NCI-H1105 treated with DMSO at 0.1 percent for 48 hours (cell line): ENCODE measurements around the gene ACE2.
"Not testable (repeated sequence)": the region's sequence is repeated elsewhere in the genome, so short reads cannot be mapped to it uniquely, and the experiment has no call there.

ENCODE experiments used
- DNase-seq: peaks from one replicate; lab custom pipeline; 2025; lab: John Stamatoyannopoulos, UW

ACE2 gene

DNA sequence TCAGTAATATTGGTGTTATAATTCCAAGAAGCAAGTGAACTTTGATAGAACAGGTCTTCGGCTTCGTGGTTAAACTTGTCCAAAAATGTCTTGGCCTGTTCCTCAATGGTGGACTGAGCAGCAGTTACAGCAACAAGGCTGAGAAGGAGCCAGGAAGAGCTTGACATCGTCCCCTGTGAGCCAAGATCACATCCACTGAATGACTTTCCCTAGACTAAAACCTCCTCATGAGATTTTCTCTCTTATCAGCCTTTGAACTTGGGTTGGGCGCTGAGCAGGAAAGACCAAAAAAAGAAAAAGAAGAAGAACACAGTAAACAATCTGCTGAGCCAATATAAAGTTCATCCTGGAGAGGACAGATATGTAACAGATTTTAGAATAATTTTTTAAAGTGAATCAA lies at the start of gene ACE2:
TSS of gene ACE2 (minus strand) at position 216 of the 400 bp plus-strand sequence. CDS start at position 167, 49 bp downstream.
- no peak for DNase-seq

DNA sequence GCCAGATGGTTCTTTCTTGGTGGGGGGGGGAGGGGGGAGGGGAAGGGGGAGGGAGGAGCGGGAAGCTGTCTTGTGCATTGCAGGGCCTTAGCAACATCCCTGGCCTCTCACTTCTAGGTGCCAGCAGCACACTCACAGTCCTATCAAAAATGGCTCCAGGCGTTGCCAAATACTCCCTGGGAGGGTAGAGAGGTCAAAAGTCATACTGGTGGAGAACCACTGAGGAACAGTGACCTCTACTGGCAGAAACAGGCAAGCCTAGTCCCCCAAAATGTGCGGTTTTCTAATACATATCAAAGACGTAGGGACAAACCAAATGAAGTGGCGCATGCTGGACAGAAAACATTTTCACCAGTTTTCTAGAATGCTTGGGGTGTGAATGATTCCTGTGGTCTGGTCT lies 46.8 kb upstream of the ACE2 start:
- not testable (repeated sequence) for DNase-seq

DNA sequence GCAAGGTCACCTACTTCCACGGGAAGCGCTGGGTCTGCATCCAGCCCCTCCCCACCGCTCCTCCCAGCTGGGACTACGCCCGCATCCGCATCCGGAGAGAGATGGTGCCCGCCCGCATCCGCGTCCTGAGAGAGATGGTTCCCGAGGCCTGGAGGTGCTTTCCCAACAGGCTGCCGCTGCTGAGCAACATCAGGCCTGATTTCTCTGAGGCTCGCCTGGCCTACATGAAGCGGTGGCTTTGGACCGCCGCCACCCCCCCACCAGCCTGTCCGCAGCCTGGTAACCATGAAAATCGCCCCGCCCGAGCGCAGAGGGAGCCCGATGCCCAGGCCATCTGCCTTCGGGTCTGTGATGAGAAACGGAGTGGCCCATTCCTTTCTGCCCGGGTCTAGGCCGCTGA lies 45.8 kb upstream of the ACE2 start:
- no peak for DNase-seq

DNA sequence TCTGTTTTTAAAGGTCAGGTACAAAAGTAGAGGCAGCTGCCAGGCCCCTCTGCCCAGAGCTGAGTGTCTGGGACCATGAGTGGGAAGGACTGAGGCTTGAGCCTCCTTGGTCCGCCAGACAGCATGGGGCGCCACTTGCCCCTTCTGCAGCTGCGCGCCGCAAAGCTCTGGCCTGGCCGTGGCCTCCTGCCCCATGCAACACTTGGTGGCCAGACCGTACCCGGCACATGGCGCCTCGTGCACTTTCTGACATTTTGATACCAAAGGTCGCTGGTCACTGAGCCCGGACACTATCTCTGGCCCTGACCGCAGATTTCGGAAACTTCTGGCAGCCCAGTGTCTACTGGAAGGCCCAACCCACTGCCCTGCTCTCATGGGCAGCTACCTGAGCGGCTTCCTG lies 45.3 kb upstream of the ACE2 start:
- no peak for DNase-seq

DNA sequence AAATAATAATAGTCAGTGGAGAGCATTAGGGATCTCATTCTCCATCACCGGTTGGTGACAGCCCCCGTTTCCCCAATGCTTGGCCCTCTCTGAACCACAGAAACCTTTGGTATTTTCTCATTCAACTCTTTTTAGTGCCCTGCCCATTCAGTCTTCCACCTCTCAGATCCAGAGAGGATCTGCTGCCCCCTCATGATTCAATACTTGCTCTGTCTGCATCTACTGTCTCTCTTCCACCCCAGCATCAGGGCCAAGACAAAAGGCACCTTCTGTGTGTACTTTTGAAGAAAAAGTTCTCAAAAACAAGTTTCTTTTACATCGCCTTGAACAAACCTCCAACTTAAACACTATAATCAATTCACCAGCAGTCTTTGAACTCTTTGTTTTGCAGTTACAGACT lies 44.5 kb upstream of the ACE2 start:
- DNase-seq: no peak

DNA sequence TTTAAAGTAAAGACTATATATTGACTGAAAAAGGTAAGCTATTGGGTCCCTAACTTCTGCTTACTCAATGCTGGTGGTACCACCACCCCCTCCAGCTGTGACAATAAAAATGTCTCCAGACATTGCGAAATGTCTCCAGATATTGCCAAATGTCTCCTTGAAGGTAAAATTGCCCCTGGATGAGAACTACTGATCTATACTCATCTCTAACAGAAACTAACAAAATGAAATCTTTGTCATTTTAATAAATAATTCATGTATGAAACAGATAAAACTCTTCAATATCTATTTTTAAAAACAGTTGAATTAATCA lies 43.8 kb upstream of the ACE2 start:
- DNase-seq: no peak

DNA sequence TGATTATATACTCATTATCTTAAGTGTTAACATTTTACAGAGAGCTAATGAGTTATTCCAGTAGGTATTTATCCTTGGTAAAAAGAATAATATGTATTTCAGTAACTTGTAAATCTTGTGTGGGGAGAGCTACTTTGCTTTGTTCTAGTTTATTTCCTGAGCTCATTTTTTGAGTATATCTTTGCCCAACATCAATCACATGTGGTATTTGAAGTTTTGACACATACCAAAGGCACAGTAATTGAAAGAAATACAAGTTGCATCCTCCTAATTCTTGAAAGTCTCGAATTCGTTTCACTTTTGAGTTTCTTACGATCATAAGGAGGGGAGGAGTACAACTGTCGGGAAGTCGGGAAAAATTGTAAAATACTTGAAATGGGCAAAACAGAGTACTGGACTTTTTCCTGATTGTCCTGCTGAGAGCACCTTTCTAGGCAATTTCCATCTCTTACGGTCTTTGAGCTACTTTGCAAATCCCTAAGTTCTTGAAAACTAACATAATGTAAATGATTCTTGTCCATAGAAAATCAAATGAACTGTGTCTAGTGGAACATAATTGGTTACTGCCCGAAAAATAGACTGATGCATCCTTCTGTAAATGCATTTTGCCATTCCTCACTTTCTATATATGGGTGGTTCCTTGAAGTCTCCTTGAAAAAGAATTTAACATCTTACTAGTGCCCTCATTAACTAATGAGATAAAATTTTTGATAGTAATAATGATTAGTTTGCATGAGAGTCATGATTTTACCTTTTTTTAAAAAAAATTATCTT lies 43.2 kb upstream of the ACE2 start:
- DNase-seq: no peak

DNA sequence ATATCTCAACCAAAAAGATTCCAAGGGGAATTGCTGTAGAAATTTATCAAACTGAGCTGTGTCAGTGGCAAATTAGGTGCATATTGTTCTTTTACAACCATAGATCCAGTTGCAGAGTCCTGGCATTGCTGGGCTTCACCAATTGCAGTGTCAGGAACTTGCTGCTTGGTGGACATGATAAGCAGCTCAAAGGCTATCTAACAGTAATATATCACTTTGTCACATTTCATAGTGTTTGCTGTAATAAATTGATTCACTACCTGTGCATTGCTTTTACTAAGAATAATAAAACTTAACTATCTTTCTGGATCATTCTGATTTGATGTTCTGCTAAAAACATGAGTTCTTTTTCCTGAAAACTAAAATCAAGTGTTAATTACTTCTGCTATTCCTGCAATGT lies 30.9 kb upstream of the ACE2 start:
- no peak for DNase-seq

DNA sequence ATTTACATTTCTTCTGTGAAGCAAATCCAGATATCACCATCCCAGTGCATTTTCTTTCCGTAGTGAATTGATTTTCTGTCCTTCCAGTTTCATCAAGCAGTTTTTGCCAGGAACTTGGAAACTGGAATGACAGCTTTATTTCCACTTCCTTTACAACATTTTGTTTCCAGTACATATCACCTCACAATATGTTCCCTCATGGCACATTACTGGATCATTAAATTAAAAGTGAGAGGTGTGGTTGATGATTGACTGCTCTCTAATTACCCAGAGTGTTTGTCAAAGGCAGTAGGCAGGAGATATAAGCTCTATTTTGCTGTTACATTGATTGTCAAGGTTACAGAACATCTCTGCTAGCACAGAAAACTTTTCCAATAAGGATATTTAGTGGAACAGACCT lies 22.3 kb upstream of the ACE2 start:
- no peak for DNase-seq

DNA sequence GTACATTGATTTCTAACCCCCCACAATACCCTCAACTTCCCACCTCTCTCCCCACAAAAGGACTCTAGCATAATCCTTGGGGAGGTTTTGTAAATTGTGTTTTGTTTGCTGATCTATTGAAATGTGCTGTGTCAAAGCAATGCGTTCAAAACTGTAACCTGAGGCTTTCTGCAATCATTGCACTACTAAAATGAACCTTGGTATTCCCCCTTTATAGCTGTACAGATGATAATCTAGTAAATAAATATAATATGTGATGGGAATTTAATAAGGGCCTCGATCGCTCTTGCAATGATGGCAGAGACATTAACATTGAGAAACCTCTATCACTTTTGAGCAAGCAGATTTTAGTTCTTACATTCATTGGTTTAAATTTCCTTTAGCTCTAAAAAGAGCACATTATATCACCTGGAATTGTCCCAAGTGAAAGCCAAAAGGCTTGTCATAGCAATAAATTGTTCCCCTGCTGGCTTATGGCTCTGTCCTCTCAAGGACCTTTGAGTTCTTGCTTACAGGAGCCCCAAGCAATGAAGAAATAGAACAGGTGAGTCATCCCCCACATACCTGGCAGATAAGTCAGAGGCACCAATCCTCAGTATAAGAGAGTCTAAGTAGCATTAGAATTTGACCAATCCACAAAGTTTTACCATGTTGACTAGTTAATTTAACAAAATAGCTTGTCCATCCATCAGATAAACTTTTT lies 18.4 kb upstream of the ACE2 start:
- no peak for DNase-seq

DNA sequence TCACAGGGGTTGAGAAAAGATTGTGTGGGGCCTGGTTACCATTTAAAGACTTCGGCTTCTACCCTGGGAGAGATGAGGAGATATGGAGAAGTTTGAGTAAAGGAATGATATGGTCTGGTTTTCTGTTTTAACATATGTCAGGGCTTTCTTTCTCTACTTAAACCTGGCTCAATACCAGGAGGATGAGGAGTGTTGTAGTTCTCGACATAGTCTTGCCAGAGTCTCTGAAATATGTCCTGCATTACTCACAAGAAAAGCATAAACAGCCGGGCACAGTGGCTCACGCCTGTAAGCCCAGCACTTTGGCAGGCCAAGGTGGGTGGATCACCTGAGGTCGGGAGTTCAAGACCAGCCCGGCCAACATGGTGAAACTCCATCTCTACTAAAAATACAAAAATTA lies 16.4 kb upstream of the ACE2 start:
- DNase-seq: no peak

DNA sequence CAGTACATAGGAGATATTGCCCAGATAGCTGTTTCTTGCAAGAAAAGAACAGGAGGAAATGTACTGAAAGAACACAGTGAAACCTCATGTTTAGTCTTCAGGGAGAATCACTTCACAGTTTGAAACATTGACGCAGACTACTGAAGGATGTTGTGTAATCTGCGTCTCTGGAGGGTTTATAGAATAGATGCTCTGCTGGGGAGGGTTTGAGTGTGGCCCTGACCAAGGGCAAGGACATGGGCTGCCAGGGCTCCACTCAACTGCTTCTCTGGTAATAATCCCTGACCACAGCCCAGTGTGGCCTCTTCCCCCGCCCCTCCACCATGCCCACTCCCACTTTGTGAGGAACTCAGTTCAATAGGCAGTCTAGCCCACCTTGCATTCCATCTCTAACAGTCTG lies 15.8 kb upstream of the ACE2 start:
- DNase-seq: no peak

DNA sequence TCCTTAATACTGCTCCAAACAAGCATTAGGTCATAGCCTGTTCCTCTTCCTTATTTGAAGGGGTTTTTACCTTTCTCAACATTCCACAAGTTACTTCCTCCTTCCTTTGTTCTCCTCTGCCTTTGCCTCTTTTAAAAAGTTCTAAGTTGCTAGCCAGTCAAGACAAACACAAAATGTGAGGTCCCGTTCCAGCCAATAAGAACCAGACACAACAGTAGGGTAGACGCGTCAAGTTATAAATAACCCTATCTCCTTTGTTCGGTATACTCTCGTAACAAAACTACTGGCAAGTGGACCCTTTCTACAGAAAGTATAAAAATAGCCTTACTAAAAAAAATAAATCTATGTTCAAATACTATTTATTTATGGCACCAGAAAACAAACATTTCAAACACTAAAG lies 6.3 kb upstream of the ACE2 start:
- DNase-seq: no peak

DNA sequence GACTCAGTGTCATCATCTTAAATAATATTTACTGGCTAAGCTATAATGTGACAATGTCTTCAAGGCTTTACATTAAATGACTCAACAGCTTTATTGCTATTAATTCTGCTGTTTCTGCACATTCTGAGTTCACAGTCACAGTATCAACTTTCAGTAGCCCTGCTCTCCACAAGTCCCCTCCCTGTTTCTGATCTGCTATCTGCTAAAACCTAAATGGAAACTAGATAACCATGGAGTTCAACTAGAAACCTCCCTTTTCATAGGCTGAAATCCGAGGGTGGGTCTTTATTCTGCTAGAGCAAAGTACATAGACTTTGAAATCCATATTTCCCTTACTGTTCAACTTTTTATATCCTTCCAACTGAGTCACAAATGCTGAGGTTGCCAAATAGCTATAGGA lies 5.4 kb upstream of the ACE2 start:
- DNase-seq: no peak

DNA sequence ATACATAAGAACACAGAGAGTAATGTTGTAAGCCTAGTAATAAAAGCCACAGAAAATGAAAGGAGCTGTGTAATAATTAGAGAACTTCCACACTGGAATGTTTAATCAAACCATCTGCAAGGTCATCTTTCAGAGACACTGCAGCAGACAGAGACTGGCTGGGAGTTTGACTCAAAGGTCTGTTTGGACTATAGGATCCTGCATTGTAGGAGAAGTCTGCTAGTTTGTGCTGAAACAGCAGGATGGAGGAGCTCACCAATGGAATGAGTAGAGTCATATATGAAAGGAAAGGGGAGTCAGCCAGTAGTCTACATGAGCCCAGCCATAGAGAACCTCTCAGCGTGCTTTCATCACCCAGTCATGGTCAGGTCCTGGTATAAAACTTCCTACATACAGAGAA lies 4.5 kb upstream of the ACE2 start:
- no peak for DNase-seq

DNA sequence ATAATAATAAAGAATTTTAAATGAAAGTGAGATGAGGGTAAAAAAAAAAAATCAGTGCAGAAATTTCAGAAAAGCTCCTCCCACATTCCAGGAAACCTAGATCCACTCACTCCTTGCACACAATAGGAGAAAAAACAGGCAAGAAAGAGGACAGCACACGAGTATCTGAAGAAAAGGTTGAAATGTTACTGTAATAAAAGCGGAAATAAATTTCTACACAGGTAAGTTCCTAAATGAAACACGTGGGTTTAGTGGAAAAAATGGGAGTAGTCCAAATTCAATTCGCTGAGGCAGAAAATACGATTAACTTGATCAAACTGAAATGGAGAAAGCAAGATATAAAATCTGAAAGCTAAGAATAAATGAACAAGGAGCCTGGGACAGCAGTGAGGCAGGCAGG lies 2.0 kb upstream of the ACE2 start:
- DNase-seq: no peak

DNA sequence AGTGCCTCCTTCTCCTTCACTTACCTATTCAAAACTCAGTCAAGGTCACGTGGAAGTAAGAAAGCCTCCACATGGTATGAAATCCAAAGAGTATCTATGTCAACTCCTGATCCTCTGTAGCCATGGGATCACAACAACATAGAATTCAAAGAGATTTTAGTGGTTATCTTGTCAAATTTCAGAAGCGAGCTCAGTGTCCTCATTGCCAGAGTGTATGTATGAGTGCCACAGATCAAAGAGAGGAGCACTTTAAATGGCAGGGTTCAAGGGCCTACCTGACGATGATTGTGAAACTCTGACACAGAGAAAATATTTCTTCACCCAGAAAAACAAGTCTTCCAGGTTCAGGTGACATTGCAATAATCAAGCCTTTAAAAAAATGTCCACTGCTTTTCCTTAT lies 1.2 kb upstream of the ACE2 start:
- DNase-seq: no peak

DNA sequence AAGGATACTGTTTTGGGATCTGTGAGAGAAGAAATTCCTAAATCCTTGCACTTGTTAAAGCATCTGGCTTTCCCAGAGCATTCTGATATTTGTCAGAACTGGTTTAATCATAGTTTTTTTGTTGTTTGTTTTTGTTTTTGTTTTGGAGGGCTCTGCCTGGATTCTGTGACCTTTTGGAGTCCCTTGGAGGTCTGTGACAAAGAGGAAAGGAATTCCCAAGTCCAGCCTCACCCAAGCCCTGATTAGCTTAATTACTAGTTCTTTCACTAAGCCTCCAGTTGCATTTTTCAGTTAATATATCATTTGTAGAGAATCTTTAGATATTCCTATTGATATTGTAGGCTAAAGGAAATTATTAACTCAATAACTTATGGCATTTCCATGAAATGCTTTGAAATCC lies 711 bp downstream of the ACE2 start:
- DNase-seq: no peak

DNA sequence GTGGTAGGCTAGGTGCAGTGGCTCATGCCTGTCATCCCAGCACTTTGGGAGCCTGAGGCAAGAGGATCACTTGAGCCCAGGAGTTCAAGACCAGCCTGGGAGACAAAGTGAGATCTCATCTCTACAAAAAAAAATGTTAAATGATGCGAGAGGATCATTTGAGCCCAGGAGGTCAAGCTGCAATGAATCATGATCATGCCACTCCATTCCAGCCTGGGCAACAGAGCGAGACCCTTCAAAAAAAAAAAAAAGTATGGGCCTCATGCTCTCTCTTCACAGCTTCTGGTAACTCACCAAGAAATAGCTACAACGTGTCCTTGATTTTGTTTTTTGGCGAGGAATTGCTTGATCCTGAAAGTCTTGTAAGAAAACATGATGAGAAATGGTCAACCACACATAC lies 1.3 kb downstream of the ACE2 start:
- no peak for DNase-seq

DNA sequence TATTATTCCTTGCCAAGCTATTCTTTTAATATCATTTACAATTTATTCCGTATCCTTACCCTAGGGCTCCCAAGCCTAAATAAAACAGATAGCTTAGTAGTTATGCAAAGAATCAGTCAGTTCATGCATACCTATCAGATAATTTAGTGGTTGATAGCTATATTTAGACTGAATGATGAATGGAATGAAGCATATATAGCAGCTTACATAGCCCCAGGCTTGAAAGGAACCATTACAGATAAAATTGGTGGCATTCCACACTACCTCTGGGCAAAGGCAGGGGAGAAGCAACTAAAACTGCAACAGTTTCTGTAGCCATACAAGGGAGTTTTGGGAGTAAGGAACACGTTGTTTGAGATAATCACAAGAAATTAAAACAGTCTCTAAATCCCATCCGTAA lies 2.7 kb downstream of the ACE2 start:
- no peak for DNase-seq

DNA sequence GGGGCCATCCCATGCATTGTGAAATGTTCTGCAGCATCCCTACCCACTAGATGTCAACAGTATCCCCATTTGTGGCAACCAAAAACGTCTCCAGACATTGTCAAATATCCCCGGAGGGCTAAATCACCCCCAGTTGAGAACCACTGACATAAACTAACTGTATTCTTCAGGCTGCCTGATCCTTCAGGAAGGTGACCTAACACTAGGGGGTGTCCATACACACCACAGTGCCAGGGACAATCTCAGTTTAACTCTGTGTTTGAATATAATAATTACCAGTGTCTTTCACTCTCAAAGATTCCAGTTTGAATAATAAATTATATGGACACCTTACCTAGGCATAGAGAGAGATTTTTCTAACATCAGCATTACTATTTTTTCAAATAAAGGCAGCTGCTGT lies 6.4 kb downstream of the ACE2 start:
- no peak for DNase-seq

DNA sequence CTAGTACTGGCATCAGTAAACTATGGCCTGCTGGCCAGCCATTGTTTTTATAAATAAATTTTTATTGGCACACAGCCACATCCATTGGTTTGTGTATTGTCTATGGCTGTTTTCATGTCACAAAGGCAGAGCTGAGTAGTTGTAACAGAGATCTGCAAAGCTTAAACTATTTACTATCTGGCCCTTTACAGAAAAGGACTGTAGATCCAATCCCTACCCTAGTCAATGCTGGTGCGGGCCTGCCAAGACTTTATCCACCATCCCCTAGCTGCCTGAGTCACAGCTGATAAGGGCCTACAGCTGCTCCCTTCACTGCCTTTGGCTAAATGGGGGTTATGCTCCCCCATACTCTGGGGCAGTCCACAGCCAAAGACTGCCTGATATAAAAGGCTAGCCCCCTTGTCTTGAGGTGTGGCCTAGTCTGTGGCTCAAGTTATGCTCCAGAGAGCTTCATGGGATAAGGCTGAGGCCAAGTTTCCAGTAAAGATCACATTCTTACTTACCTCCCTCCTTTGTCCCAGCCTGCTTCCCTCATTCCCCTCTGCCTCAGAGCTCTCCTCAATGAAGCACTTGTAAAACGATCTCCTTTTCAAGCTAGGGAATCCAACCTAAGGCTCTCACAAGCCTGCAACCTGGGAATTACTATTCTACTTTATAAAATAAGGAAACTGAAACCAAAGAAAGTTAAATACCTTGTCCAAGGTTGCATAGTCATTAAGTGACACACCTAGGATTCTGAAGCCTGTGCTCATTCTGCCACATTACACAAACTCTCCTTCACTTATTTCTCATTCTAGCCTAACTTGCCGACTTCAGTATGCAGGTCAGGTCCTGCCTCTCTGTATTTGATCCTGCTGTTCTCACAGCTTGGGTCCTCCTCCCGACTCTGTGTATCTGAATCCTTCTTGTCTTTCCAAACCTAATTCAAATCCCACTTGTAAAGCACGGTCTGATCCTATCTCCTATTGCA lies 20.7 kb downstream of the ACE2 start:
- DNase-seq: no peak

DNA sequence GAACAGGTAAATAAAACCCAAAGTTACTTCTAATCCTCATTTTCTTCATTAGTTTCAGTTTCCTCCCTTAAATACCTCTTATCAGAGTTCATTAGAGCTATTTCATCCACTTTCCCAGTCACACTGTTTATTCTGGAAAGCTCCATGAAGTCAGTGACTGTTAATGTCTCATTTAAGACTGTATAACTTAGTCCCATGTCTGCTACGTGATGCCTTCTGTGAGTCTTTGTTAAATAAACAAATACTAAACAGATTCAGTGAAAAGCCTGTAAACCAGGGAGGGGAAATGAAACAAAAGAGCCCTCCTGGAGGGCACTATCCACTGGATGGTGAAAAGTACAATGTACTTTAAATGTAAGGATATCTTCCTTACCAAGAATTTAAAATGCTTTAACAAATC lies 24.7 kb downstream of the ACE2 start:
- no peak for DNase-seq
